Ovary (tissue), 3 donors: ENCODE measurements around the gene PATJ.

ENCODE experiments used
- POLR2A ChIP-seq: fragments of 450-650 bp; IDR thresholded peaks from one replicate; pipeline ENCODE4 v1.6.1; 2017; ENCODE audit warnings: antibody characterized with exemption, mild to moderate bottlenecking, moderate library complexity
- TF ChIP-seq, protein P1 (sequence below), 3 donors: fragments of 450-650 bp in 2 of 3; fragments of 200-600 bp in 1 of 3; IDR thresholded peaks; one replicate each; pipeline versions ENCODE4 v1.5.1 to v1.8.0; 2016 to 2022; ENCODE audit warnings: antibody characterized with exemption in 3 of 3, mild to moderate bottlenecking in 1 of 3
- donor health status: DM: no; HTN: no; CAD: no.

DNA sequence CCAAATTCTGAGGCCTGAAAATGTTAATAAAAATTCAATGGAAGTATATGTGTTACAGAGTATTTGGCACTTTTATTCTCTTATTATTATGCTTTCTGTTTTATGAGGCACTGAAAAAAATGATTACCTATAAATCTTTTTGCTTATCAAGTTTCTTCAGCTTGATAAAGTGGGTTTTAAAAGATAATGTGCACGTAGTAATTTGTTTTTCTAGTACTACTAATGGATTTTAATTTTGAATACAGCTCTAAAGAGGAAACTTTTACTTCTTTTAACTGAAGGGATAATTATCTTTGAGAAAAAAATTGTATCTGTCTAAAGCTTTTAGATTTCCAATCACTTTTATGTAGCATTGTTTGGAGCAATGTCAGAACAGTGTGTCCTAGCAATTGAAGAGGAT lies 241.0 kb downstream of the PATJ start:
- TF ChIP-seq, protein P1, sequence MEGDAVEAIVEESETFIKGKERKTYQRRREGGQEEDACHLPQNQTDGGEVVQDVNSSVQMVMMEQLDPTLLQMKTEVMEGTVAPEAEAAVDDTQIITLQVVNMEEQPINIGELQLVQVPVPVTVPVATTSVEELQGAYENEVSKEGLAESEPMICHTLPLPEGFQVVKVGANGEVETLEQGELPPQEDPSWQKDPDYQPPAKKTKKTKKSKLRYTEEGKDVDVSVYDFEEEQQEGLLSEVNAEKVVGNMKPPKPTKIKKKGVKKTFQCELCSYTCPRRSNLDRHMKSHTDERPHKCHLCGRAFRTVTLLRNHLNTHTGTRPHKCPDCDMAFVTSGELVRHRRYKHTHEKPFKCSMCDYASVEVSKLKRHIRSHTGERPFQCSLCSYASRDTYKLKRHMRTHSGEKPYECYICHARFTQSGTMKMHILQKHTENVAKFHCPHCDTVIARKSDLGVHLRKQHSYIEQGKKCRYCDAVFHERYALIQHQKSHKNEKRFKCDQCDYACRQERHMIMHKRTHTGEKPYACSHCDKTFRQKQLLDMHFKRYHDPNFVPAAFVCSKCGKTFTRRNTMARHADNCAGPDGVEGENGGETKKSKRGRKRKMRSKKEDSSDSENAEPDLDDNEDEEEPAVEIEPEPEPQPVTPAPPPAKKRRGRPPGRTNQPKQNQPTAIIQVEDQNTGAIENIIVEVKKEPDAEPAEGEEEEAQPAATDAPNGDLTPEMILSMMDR (IDR thresholded peaks at IDR 0.05) = no peak
- no peak for TF ChIP-seq POLR2A
